Skeletal muscle tissue (tissue), 4 donors: Measurements from ENCODE around the gene OFD1. TPM values are rescaled to one million over a fixed set of nuclear protein-coding genes. Genes with fewer than 3 reads are reported as not detected.

Experiments
- H3K27ac ChIP-seq: one replicate; pipeline ENCODE4 v1.7.0; 2013; ENCODE audit warnings: mild to moderate bottlenecking, low read depth, low read length, inconsistent platforms
- H3K27me3 ChIP-seq, 3 donors: one replicate each; pipeline ENCODE4 v1.7.0; 2013; ENCODE audit warnings: low read length in 3 of 3; ENCODE audit not compliant: control insufficient read depth in 3 of 3, insufficient read depth in 3 of 3
- H3K36me3 ChIP-seq, 3 donors: one replicate each; pipeline ENCODE4 v1.7.0; 2013; ENCODE audit warnings: low read length in 3 of 3; ENCODE audit not compliant: control insufficient read depth in 3 of 3, insufficient read depth in 3 of 3
- H3K4me1 ChIP-seq, 3 donors: one replicate each; pipeline ENCODE4 v1.7.0; 2013; ENCODE audit warnings: low read length in 3 of 3, mild to moderate bottlenecking in 3 of 3; ENCODE audit not compliant: control insufficient read depth in 3 of 3, insufficient read depth in 3 of 3
- H3K4me3 ChIP-seq, 3 donors: one replicate each; pipeline ENCODE4 v1.7.0; 2013; ENCODE audit warnings: low read length in 3 of 3
- H3K9ac ChIP-seq, 3 donors: one replicate each; pipeline ENCODE4 v1.7.0; 2013; ENCODE audit warnings: low read length in 3 of 3, mild to moderate bottlenecking in 3 of 3, moderate library complexity in 2 of 3, low read depth in 1 of 3
- H3K9me3 ChIP-seq, 3 donors: one replicate each; pipeline ENCODE4 v1.7.0; 2013; ENCODE audit warnings: low read length in 3 of 3; ENCODE audit not compliant: control insufficient read depth in 3 of 3
- total RNA-seq: library from RNA; depleted of rRNA; stranded (reverse); fragments of >200 nt; gene quantifications from one replicate; pipeline ENCODE4 v1.2.3, GENCODE V29; 2014
- donor health status: Osteomylitis.

OFD1 gene
- total RNA-seq, 1 donor from 2014 or later, result 7.3 TPM

DNA sequence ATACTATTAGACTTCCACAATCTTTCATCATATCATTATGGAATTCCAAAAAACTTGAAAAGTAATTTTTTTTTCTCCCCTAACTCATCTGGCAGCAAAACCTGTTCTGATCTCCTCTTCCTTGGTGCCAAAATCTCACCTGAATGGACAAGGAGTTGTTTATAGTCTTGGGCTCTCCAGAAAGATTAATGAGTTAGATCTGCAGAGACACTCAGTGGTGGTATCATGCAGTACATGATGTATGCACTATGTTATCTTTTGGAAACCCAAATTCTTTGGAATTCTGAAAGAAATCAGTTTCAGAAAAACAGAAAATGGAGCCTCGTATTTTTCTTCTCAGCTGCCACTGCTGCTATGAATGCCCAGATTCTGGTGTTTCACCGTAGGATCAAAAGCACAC, 70.7 kb downstream of the OFD1 start:
- H3K27ac ChIP-seq, result no peak overlapping the region
- no peaks in the 10 kb centered on the region for H3K4me1 ChIP-seq
- peaks cover 0 to 2% (median 0%) of the 10 kb centered on the region in 3 donors for H3K9me3 ChIP-seq
- no peaks in the 10 kb centered on the region for H3K27me3 ChIP-seq
- H3K36me3 ChIP-seq, result no peaks in the 10 kb centered on the region
- H3K4me3 ChIP-seq, result no peak overlapping the region
- H3K9ac ChIP-seq, result no peak overlapping the region

DNA sequence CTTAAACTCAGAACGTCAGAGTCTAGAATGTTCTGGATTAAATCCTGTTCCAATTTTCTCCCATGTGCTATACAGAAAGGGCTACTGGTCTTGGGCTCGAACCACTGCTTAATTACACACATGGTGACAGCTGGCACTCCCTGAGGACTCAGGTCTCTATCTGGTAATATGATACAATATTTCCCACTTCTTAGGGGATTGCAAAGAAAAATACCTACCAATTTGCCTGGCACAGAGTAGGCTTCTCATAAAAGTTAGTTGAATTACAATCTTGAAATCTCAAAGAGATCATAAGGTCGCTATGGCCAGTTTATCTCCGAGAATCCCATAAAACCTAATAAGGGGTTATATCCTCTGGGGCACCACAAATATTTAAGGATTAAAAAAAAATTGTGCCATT, 73.7 kb downstream of the OFD1 start:
- Histone ChIP-seq H3K4me3 (no peak overlapping the region), H3K27ac (no peak overlapping the region), H3K9ac (no peak overlapping the region), H3K36me3 (no peaks in the 10 kb centered on the region), H3K27me3 (peaks cover 0 to 2% (median 0%) of the 10 kb centered on the region in 3 donors), H3K9me3 (no peaks in the 10 kb centered on the region), H3K4me1 (no peaks in the 10 kb centered on the region)

DNA sequence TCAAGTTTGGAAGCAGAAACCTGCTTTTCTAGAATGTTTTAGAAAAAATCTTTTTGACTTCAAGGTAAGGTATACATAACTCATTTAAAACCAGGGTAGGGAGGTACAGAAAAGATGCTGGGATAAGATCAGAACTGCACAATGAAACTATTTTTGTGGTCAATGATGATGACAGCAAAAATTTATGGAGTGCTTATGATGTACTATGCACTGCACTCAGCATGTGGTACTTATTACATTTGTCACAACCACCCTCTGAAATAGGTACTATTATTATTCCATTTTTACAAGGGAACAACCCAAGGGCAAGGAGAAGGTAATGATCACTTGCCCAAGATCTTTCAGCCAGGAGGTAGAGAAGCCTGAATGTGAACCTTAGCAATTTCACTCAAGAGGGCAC, 74.3 kb downstream of the OFD1 start:
- no peak overlapping the region for H3K27ac ChIP-seq
- no peak overlapping the region for H3K4me3 ChIP-seq
- no peaks in the 10 kb centered on the region for H3K4me1 ChIP-seq
- no peaks in the 10 kb centered on the region for H3K36me3 ChIP-seq
- no peaks in the 10 kb centered on the region for H3K9me3 ChIP-seq
- peaks cover 0 to 2% (median 0%) of the 10 kb centered on the region in 3 donors for H3K27me3 ChIP-seq
- H3K9ac ChIP-seq, result no peak overlapping the region

DNA sequence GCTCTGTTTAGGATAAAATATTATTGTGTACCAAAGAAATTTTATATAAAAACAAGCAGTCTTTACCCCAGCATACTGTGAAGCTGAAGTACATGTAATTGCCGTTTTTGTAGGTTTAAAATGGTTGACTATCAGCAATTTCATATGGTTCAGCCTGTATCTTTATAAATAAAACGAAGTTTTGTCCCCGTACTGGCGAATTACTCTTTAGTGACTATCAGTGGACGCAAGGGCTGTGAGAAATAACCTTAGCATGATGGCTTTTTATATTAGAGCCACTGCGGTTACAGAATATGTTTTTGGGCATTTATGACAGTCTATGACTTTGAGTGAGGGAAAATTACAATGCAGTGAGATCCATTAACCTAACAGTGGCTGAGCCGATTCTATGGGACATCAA, 81.1 kb downstream of the OFD1 start:
- Histone ChIP-seq H3K36me3 (no peaks in the 10 kb centered on the region), H3K9ac (no peak overlapping the region), H3K4me1 (no peaks in the 10 kb centered on the region), H3K9me3 (no peaks in the 10 kb centered on the region), H3K4me3 (no peak overlapping the region), H3K27ac (no peak overlapping the region), H3K27me3 (peaks cover 0 to 6% (median 4%) of the 10 kb centered on the region in 3 donors)

DNA sequence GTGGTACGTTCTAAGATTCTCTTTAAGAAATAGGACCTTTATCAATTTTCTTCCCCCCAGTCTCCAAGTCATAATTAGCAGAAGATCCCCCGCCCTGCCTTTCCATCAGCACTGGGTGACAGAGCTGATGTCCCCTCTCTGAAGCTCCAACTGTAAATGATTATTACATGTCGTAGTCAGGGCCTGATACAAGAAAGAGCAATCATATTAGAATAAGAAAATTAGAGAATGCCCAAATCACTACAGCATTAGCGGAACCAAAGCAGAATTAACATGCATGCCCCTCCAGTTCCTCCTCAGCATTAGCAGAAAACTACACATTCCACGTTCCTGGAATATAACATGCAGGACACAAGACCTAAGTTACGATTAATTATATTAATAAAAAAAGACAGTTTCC, 81.6 kb downstream of the OFD1 start:
- Histone ChIP-seq H3K27me3 (peaks cover 0 to 4% (median 3%) of the 10 kb centered on the region in 3 donors), H3K9me3 (no peaks in the 10 kb centered on the region), H3K4me1 (no peaks in the 10 kb centered on the region), H3K9ac (no peak overlapping the region), H3K27ac (no peak overlapping the region), H3K4me3 (no peak overlapping the region), H3K36me3 (no peaks in the 10 kb centered on the region)

DNA sequence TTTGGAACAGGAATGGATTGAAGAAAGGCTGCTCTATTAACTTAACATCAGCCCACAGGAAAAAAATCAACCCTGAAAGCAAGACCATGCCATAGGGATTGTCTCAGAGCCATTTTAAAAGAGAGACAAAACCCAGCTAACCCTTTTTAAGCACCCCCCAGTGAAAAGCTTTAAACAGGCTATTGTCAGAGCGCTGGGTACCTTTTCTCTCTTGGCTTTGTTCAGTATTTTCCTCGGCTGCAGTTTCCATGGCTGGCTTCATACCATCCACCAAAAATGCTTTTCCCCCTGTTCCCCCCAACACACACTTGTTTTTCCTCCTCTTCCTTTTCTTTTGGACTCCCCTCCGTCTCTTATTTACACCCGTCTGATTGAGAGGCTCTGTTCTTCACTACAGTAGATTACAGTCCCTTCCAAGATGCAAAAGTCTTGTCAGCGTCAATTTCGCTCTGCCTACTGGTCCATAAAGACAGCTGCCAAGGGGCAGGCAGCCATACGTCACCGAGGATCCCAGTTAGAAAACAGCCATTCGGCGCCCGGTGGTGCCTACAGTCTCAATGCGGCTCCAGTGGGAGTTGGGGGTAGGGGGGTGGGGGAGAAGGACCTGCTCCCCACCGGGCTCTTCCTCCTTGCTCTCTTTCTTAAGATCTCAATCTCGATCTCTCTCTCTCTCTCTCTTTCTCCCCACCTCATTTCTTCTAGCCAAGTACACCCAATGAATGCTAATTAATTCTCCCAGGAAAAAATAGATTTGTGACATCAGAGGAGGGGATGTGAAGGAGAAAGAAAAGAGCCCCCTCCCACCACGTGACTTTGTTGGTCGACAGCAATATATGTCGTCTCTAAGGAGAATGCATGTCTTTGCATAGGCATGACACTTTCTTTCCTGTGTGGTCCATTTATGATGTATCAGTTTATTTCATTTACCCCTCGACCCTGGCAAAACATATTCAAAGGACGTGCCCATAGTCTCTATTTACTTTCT, 82.4 kb downstream of the OFD1 start, which contains the start of gene GPM6B:
GPM6B (minus strand) TSS at position 451 of the 985 bp plus-strand sequence; CDS start at position 262, 189 bp downstream.
- Histone ChIP-seq H3K27ac (no peak within 1 kb of the TSS), H3K4me3 (no peak within 1 kb of the TSS), H3K9me3 (no peaks in the 10 kb centered on the region), H3K27me3 (peaks cover 0 to 4% (median 3%) of the 10 kb centered on the region in 3 donors), H3K36me3 (no peaks in the 10 kb centered on the region), H3K9ac (no peak within 1 kb of the TSS), H3K4me1 (no peaks in the 10 kb centered on the region)

Other genes starting within 250 kb of the OFD1 start
- gene EGFL6, start 165.1 kb upstream of the OFD1 start, total RNA-seq, result 36.0 TPM
- 14.1 TPM for gene TCEANC, start 81.6 kb upstream of the OFD1 start, total RNA-seq
- 19.3 TPM for gene RAB9A, start 45.6 kb upstream of the OFD1 start, total RNA-seq
- 9.9 TPM for gene TRAPPC2, start 128 bp upstream of the OFD1 start, total RNA-seq
- 18.8 TPM for gene GPM6B, start 82.3 kb downstream of the OFD1 start, total RNA-seq